ENCODE measurements around the gene COQ10B. TPM values are rescaled to one million over a fixed set of nuclear protein-coding genes. Genes with fewer than 3 reads are reported as not detected.

The COQ10B gene
- polyA plus RNA-seq, 2 of the 4 experiments (the other 2 are of a cell fraction) = 6.1 to 24.3 TPM

DNA sequence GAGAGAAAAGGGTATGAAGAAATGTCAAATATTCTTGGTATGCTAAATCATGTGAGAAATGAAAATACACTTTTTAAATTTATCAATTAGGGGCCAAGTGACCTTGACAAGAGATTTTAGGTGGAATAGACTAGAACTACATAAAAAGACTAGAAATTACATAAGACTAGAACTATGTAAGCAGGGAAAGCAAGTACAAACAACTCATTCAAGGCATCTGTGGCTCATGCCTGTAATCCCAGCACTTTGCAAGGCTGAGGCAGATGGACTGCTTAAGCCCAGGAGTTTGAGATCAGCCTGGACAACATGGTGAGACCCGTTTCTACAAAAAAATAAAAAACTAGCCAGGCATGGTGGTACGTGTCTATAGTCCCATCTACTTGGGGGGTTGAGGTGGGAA, 38.8 kb upstream of the COQ10B start:
- Histone ChIP-seq H3K4me3 (no peak overlapping the region), H3K4me1 (no peaks in the 10 kb centered on the region), H3K9me3 (no peaks in the 10 kb centered on the region), H3K27ac (no peak overlapping the region), H3K4me2 (no peak overlapping the region)
- no peak for DNase-seq (ENCODE audit: low read depth in 1 of 2, low spot score in 1 of 2)
- FAIRE-seq = no peak
- 0 out of 6 replicates have a peak, but pooled peaks of 1 of the 2 experiments have one; percentile 20 for ATAC-seq
- CTCF ChIA-PET = interaction anchor here (0.7 kb wide), 1 partner anchor 9 kb away, joined by 3 read pairs; no protein-coding TSS in a partner anchor
- WGBS (ENCODE audit: missing lambda C conversion rate) = 92% methylated on average over 2 of the region's 2 CpGs
- POLR2A ChIA-PET = no interaction called here
- TF ChIP-seq NPAS2 (CRISPR knock-in tag; IDR thresholded peaks at IDR 0.05; ENCODE audit: borderline replicate concordance) (no peak), HOXB13 (CRISPR knock-in tag; IDR thresholded peaks at IDR 0.05; ENCODE audit: low read depth) (no peak), CBX8 (IDR thresholded peaks at IDR 0.05) (no peak), HOXB5 (CRISPR knock-in tag; IDR thresholded peaks at IDR 0.05) (no peak), BHLHE40 (IDR thresholded peaks at IDR 0.05; ENCODE audit: low read depth, low read length) (no peak), KDM5A (IDR thresholded peaks at IDR 0.05) (no peak), FOSB (CRISPR knock-in tag; IDR thresholded peaks at IDR 0.05) (no peak), ZFP36 (IDR thresholded peaks at IDR 0.05; ENCODE audit: borderline replicate concordance, partially characterized antibody) (no peak), NFE2L2 (conservative IDR thresholded peaks at IDR 0.05; ENCODE audit: low read length) (no peak), TFCP2L1 (CRISPR knock-in tag; IDR thresholded peaks at IDR 0.05) (no peak), HDAC2 (IDR thresholded peaks at IDR 0.05) (no peak), JUNB (IDR thresholded peaks at IDR 0.05) (no peak), HOXA7 (CRISPR knock-in tag; IDR thresholded peaks at IDR 0.05) (no peak)
- TF ChIP-seq, protein P1, sequence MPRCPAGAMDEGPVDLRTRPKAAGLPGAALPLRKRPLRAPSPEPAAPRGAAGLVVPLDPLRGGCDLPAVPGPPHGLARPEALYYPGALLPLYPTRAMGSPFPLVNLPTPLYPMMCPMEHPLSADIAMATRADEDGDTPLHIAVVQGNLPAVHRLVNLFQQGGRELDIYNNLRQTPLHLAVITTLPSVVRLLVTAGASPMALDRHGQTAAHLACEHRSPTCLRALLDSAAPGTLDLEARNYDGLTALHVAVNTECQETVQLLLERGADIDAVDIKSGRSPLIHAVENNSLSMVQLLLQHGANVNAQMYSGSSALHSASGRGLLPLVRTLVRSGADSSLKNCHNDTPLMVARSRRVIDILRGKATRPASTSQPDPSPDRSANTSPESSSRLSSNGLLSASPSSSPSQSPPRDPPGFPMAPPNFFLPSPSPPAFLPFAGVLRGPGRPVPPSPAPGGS (IDR thresholded peaks at IDR 0.05) = no peak

DNA sequence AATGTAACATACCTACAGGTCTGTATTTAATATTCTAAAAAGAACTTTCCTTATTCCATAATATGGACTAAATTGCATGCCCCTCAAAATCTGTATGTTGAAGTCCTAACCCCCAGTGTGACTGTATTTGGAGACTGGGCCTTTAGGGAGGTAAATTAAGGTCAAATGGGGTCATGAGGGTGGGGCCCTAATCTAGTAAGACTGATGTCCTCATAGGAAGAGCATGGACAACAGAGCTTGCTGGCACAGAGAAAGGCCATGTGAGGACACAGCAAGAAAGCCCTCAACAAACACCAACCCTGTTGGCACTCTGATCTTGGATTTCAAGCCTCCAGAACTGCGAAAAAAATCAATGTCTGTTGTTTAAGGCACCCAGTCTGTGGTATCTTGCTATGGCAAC, 37.1 kb upstream of the COQ10B start:
- DNase-seq (ENCODE audit: low read depth in 1 of 2, low spot score in 1 of 2) (no peak), FAIRE-seq (no peak), ATAC-seq (no peak; a peak in 1 of 6 replicates)
- CTCF ChIA-PET = interaction anchor here (1.8 kb wide), 1 partner anchor 8 kb away, joined by 5 read pairs; no protein-coding TSS in a partner anchor
- H3K4me2 ChIP-seq = no peak overlapping the region
- no peak overlapping the region for H3K4me3 ChIP-seq
- TF ChIP-seq HOXB13 (CRISPR knock-in tag; IDR thresholded peaks at IDR 0.05; ENCODE audit: low read depth) = no peak
- TF ChIP-seq CHD2 (IDR thresholded peaks at IDR 0.05; ENCODE audit: low read length, partially characterized antibody) = no peak
- no peak for TF ChIP-seq SREBF2 (IDR thresholded peaks at IDR 0.05)
- no peaks in the 10 kb centered on the region for H3K4me1 ChIP-seq
- no peaks in the 10 kb centered on the region for H3K9me3 ChIP-seq
- no peak overlapping the region for H3K27ac ChIP-seq
- POLR2A ChIA-PET = interaction anchor here (1.2 kb wide), 1 partner anchor 19 kb away, joined by 3 read pairs; the partner anchor contains the start of gene SF3B1
- WGBS (ENCODE audit: missing lambda C conversion rate) = 96% methylated on average over 1 of the region's 1 CpG

DNA sequence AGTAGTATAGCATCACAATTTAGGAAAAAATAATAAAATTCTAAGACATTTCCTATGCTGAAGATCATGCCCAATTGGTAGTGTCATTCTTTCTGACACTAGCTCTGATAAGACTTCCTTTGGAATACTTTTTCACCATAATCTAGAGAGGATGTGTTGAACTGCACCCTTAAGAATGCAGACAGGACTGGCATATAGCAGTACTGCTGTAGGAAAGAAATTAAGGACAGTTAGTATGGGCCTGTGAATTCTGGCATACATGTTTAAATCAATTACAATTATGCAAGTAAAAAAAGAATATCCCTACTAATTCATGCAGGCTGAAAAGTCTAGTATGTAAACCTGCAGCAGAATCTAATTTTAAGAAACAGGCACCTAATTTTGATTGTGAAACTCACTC, 33.9 kb upstream of the COQ10B start:
- Histone ChIP-seq H3K9me3 (no peaks in the 10 kb centered on the region), H3K4me2 (no peak overlapping the region), H3K4me1 (no peaks in the 10 kb centered on the region), H3K4me3 (no peak overlapping the region), H3K27ac (no peak overlapping the region)
- no peak for ATAC-seq
- POLR2A ChIA-PET = interaction anchor here (1.1 kb wide), 1 partner anchor 16 kb away, joined by 3 read pairs; the partner anchor contains the start of gene SF3B1
- no peak for DNase-seq (ENCODE audit: low read depth in 1 of 2, low spot score in 1 of 2)
- TF ChIP-seq CBX8 (IDR thresholded peaks at IDR 0.05) = no peak
- no peak for FAIRE-seq
- CTCF ChIA-PET = no interaction called here

DNA sequence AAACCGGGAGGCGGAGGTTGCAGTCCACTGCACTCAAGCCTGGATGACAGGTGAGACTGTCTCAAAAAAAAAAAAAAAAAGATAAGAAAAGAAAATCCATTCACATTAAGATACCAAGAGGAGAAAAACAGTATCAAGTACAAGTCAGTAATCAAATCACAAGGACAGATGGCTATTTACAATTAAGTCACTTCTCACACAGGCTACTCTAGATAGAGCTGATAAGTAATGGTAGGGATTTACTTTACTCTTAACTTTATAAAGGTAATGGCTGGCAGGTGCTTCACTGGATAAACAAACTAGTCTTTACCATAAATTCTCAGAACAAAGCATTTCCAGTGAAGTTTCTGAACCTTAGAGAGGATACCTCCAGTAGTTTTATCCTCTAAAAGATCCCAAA, 30.0 kb upstream of the COQ10B start:
- POLR2A ChIA-PET = interaction anchor here (1.7 kb wide), 1 partner anchor 12 kb away, joined by 7 read pairs; the partner anchor contains the start of gene SF3B1
- H3K4me3 ChIP-seq = no peak overlapping the region
- TF ChIP-seq, protein P2, sequence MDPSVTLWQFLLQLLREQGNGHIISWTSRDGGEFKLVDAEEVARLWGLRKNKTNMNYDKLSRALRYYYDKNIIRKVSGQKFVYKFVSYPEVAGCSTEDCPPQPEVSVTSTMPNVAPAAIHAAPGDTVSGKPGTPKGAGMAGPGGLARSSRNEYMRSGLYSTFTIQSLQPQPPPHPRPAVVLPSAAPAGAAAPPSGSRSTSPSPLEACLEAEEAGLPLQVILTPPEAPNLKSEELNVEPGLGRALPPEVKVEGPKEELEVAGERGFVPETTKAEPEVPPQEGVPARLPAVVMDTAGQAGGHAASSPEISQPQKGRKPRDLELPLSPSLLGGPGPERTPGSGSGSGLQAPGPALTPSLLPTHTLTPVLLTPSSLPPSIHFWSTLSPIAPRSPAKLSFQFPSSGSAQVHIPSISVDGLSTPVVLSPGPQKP (IDR thresholded peaks at IDR 0.05; ENCODE audit: low read depth, low read length) = no peak
- TF ChIP-seq POLR2A (IDR thresholded peaks at IDR 0.05; ENCODE audit: low read length) (no peak), CBX8 (IDR thresholded peaks at IDR 0.05) (no peak), FOSB (CRISPR knock-in tag; IDR thresholded peaks at IDR 0.05) (no peak), HOXB5 (CRISPR knock-in tag; IDR thresholded peaks at IDR 0.05) (no peak), TFCP2L1 (CRISPR knock-in tag; IDR thresholded peaks at IDR 0.05) (no peak), FOXS1 (CRISPR knock-in tag; IDR thresholded peaks at IDR 0.05) (no peak), EP300 (IDR thresholded peaks at IDR 0.05) (no peak), KDM5A (IDR thresholded peaks at IDR 0.05) (no peak), SMC3 (IDR thresholded peaks at IDR 0.05) (no peak), EHF (CRISPR knock-in tag; IDR thresholded peaks at IDR 0.05) (no peak), HDAC2 (IDR thresholded peaks at IDR 0.05) (no peak), HEYL (CRISPR knock-in tag; IDR thresholded peaks at IDR 0.05) (no peak)
- TF ChIP-seq, protein P3, sequence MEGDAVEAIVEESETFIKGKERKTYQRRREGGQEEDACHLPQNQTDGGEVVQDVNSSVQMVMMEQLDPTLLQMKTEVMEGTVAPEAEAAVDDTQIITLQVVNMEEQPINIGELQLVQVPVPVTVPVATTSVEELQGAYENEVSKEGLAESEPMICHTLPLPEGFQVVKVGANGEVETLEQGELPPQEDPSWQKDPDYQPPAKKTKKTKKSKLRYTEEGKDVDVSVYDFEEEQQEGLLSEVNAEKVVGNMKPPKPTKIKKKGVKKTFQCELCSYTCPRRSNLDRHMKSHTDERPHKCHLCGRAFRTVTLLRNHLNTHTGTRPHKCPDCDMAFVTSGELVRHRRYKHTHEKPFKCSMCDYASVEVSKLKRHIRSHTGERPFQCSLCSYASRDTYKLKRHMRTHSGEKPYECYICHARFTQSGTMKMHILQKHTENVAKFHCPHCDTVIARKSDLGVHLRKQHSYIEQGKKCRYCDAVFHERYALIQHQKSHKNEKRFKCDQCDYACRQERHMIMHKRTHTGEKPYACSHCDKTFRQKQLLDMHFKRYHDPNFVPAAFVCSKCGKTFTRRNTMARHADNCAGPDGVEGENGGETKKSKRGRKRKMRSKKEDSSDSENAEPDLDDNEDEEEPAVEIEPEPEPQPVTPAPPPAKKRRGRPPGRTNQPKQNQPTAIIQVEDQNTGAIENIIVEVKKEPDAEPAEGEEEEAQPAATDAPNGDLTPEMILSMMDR (IDR thresholded peaks at IDR 0.05) = no peak
- TF ChIP-seq, protein P4, sequence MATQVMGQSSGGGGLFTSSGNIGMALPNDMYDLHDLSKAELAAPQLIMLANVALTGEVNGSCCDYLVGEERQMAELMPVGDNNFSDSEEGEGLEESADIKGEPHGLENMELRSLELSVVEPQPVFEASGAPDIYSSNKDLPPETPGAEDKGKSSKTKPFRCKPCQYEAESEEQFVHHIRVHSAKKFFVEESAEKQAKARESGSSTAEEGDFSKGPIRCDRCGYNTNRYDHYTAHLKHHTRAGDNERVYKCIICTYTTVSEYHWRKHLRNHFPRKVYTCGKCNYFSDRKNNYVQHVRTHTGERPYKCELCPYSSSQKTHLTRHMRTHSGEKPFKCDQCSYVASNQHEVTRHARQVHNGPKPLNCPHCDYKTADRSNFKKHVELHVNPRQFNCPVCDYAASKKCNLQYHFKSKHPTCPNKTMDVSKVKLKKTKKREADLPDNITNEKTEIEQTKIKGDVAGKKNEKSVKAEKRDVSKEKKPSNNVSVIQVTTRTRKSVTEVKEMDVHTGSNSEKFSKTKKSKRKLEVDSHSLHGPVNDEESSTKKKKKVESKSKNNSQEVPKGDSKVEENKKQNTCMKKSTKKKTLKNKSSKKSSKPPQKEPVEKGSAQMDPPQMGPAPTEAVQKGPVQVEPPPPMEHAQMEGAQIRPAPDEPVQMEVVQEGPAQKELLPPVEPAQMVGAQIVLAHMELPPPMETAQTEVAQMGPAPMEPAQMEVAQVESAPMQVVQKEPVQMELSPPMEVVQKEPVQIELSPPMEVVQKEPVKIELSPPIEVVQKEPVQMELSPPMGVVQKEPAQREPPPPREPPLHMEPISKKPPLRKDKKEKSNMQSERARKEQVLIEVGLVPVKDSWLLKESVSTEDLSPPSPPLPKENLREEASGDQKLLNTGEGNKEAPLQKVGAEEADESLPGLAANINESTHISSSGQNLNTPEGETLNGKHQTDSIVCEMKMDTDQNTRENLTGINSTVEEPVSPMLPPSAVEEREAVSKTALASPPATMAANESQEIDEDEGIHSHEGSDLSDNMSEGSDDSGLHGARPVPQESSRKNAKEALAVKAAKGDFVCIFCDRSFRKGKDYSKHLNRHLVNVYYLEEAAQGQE (IDR thresholded peaks at IDR 0.05) = no peak
- WGBS (ENCODE audit: missing lambda C conversion rate) = 100% methylated on average over 2 of the region's 2 CpGs
- FAIRE-seq (no peak), DNase-seq (ENCODE audit: low read depth in 1 of 2, low spot score in 1 of 2) (no peak), ATAC-seq (no peak)
- no peaks in the 10 kb centered on the region for H3K9me3 ChIP-seq
- CTCF ChIA-PET = interaction anchor here (1.0 kb wide), 1 partner anchor 16 kb away, joined by 4 read pairs; no protein-coding TSS in a partner anchor
- peaks cover 12% of the 10 kb centered on the region; the same call in 1 of the 3 replicates for H3K4me1 ChIP-seq
- no peak overlapping the region for H3K27ac ChIP-seq
- H3K4me2 ChIP-seq = no peak overlapping the region
